H1 (cell line): ENCODE data around the gene ACTN4. TPM values are rescaled to one million over a fixed set of nuclear protein-coding genes. Genes with fewer than 3 reads are reported as not detected.
A peak's percentile ranks its signal among the peaks of the same experiment; 100 is the strongest.

Experiments used
- CTCF ChIA-PET: fragments of 300-600 bp; sonication (Branson Sonifier 250); formaldehyde crosslinking; loops from one replicate; lab custom pipeline; 2021; ENCODE audit not compliant: partially characterized antibody; lab: Charles Lee
- POLR2A ChIA-PET: fragments of 300-600 bp; sonication (Branson Sonifier 250); formaldehyde crosslinking; loops from one replicate; lab custom pipeline; 2021; ENCODE audit warnings: inconsistent platforms; ENCODE audit not compliant: partially characterized antibody; lab: Charles Lee
- DNase-seq, 2 experiments: peaks; one replicate each; pipeline versions ENCODE4 v3.0.0 to v3.0.0-alpha.2; 2010 to 2022; ENCODE audit warnings: low spot score in 2 of 2, low read depth in 1 of 2, mixed read lengths in 1 of 2
- FAIRE-seq: peaks from 2 replicates; lab custom pipeline; 2011; peaks lifted over from hg19 to GRCh38; lab: Jason Lieb, UNC
- H2AFZ ChIP-seq: 2 replicates; pipeline ENCODE4 v1.8.1; 2012; ENCODE audit warnings: low read length, inconsistent platforms
- H2AK5ac ChIP-seq: 2 replicates; pipeline ENCODE4 v1.6.1; 2013; ENCODE audit warnings: low read depth, low read length
- H2BK120ac ChIP-seq: replicated peaks from 2 replicates; pipeline ENCODE3; 2013; ENCODE audit warnings: low read depth, low read length, inconsistent platforms
- H2BK12ac ChIP-seq: 2 replicates; pipeline ENCODE4 v1.6.1; 2013; ENCODE audit warnings: low read depth, low read length
- H2BK15ac ChIP-seq: 2 replicates; pipeline ENCODE4 v1.6.1; 2013; ENCODE audit warnings: low read length
- H2BK20ac ChIP-seq: 2 replicates; pipeline ENCODE4 v1.6.1; 2013; ENCODE audit warnings: low read length
- H2BK5ac ChIP-seq: 2 replicates; pipeline ENCODE4 v1.6.1; 2013; ENCODE audit warnings: low read depth, low read length
- H3K14ac ChIP-seq: 2 replicates; pipeline ENCODE4 v1.6.1; 2013; ENCODE audit warnings: inconsistent platforms; ENCODE audit not compliant: insufficient read length
- H3K18ac ChIP-seq: 2 replicates; pipeline ENCODE4 v1.6.1; 2013; ENCODE audit warnings: low read length; ENCODE audit errors: extremely low read depth
- H3K23ac ChIP-seq: 2 replicates; pipeline ENCODE4 v1.6.1; 2013; ENCODE audit warnings: inconsistent platforms; ENCODE audit not compliant: insufficient read length
- H3K23me2 ChIP-seq: 2 replicates; pipeline ENCODE4 v1.6.1; 2013; ENCODE audit warnings: low read depth, low read length
- H3K27ac ChIP-seq: 2 replicates; pipeline ENCODE4 v1.6.1; 2011; ENCODE audit warnings: low read depth, low read length, inconsistent platforms
- H3K27me3 ChIP-seq, 4 experiments: replicated peaks in 1 of 4; 1 replicate in 1 of 4; 2 replicates in 3 of 4; pipeline versions ENCODE4 v1.6.1 to v1.8.1; 2011 to 2013; ENCODE audit warnings: low read length in 3 of 4, mild to moderate bottlenecking in 3 of 4, inconsistent platforms in 2 of 4, mixed read lengths in 2 of 4, moderate library complexity in 1 of 4; ENCODE audit not compliant: control insufficient read depth in 3 of 4, insufficient read depth in 3 of 4; ENCODE audit errors: extremely low read depth in 1 of 4
- H3K36me3 ChIP-seq, 4 experiments: 2 replicates each; pipeline versions ENCODE4 v1.6.1 to v1.8.1; 2011 to 2013; ENCODE audit warnings: mild to moderate bottlenecking in 4 of 4, low read length in 3 of 4, moderate library complexity in 2 of 4, control low read depth in 1 of 4, inconsistent platforms in 1 of 4; ENCODE audit not compliant: insufficient read depth in 4 of 4, control insufficient read depth in 2 of 4
- H3K4ac ChIP-seq: replicated peaks from 2 replicates; pipeline ENCODE3; 2013; ENCODE audit warnings: low read length, low read depth, mixed read lengths, inconsistent platforms; ENCODE audit not compliant: insufficient read length
- H3K4me1 ChIP-seq, 4 experiments: replicated peaks in 1 of 4; 1 replicate in 1 of 4; 2 replicates in 3 of 4; pipeline versions ENCODE4 v1.6.1 to v1.8.1; 2011 to 2013; ENCODE audit warnings: low read length in 3 of 4, inconsistent platforms in 2 of 4, mixed read lengths in 1 of 4; ENCODE audit not compliant: insufficient read depth in 4 of 4, control insufficient read depth in 3 of 4
- H3K4me2 ChIP-seq, 2 experiments: 2 replicates each; pipeline versions ENCODE4 v1.6.1 to v1.8.1; 2011 to 2013; ENCODE audit warnings: low read depth in 2 of 2, low read length in 2 of 2, control low read depth in 1 of 2, inconsistent platforms in 1 of 2, mild to moderate bottlenecking in 1 of 2; ENCODE audit not compliant: insufficient read depth in 1 of 2
- H3K4me3 ChIP-seq, 4 experiments: fragments of 200-600, 300-600 bp in 1 of 4; sonication (generic), shearing (Covaris generic), sonication (Bioruptor Twin) in 1 of 4; 2 replicates each; pipeline versions ENCODE4 v1.5.1 to v1.8.1; 2011 to 2016; ENCODE audit warnings: low read length in 4 of 4, low read depth in 3 of 4, control low read depth in 2 of 4, inconsistent platforms in 2 of 4, mild to moderate bottlenecking in 2 of 4, mixed read lengths in 1 of 4, moderate library complexity in 1 of 4; ENCODE audit not compliant: insufficient read depth in 2 of 4; ENCODE audit errors: extremely low read depth in 1 of 4
- H3K56ac ChIP-seq: replicated peaks from 2 replicates; pipeline ENCODE3; 2013; ENCODE audit warnings: low read depth, mild to moderate bottlenecking, mixed read lengths, low read length, inconsistent platforms; ENCODE audit not compliant: insufficient read length
- H3K79me1 ChIP-seq: 2 replicates; pipeline ENCODE4 v1.6.1; 2013; ENCODE audit warnings: low read depth, low read length, control low read depth
- H3K79me2 ChIP-seq, 2 experiments: 2 replicates each; pipeline versions ENCODE4 v1.6.1 to v1.8.1; 2012 to 2013; ENCODE audit warnings: low read length in 2 of 2, mild to moderate bottlenecking in 2 of 2, inconsistent platforms in 1 of 2; ENCODE audit not compliant: insufficient read depth in 2 of 2, control insufficient read depth in 1 of 2
- H3K9ac ChIP-seq, 4 experiments: replicated peaks in 1 of 4; 1 replicate in 1 of 4; 2 replicates in 3 of 4; pipeline versions ENCODE4 v1.6.1 to v1.8.1; 2011 to 2013; ENCODE audit warnings: low read depth in 3 of 4, low read length in 3 of 4, control low read depth in 2 of 4, mild to moderate bottlenecking in 2 of 4, moderate library complexity in 2 of 4, inconsistent platforms in 1 of 4; ENCODE audit errors: extremely low read depth in 1 of 4
- H3K9me3 ChIP-seq, 2 experiments: 2 replicates each; pipeline versions ENCODE4 v1.6.1 to v1.8.1; 2012 to 2013; ENCODE audit warnings: mild to moderate bottlenecking in 2 of 2, moderate library complexity in 2 of 2, control low read depth in 1 of 2, inconsistent platforms in 1 of 2, low read depth in 1 of 2, low read length in 1 of 2, mixed read lengths in 1 of 2; ENCODE audit not compliant: insufficient read depth in 2 of 2
- H4K20me1 ChIP-seq, 2 experiments: replicated peaks in 1 of 2; 2 replicates each; pipeline versions ENCODE3 to v1.8.1; 2011 to 2013; ENCODE audit warnings: inconsistent platforms in 2 of 2, low read length in 2 of 2, mild to moderate bottlenecking in 1 of 2; ENCODE audit not compliant: insufficient read depth in 2 of 2, control insufficient read depth in 1 of 2
- H4K5ac ChIP-seq: 2 replicates; pipeline ENCODE4 v1.6.1; 2013; ENCODE audit warnings: low read length, low read depth, mixed read lengths, inconsistent platforms; ENCODE audit not compliant: insufficient read length
- H4K8ac ChIP-seq: 2 replicates; pipeline ENCODE4 v1.8.0; 2013; ENCODE audit warnings: mild to moderate bottlenecking, moderate library complexity, low read length, inconsistent platforms; ENCODE audit not compliant: insufficient read depth; ENCODE audit errors: extremely low read depth
- H4K91ac ChIP-seq: replicated peaks from 2 replicates; pipeline ENCODE3; 2013; ENCODE audit warnings: low read length, mixed read lengths, inconsistent platforms; ENCODE audit not compliant: insufficient read length
- GTF2F1 ChIP-seq: IDR thresholded peaks from 2 replicates; pipeline ENCODE4 v1.6.1; 2012; ENCODE audit warnings: low read depth, low read length, improper control_type of control experiment, borderline replicate concordance
- KDM4A ChIP-seq: IDR thresholded peaks from one replicate; pipeline ENCODE4 v1.7.1; 2012; ENCODE audit warnings: low read depth, mild to moderate bottlenecking, moderate library complexity, low read length, inconsistent platforms; ENCODE audit not compliant: severe bottlenecking
- RBBP5 ChIP-seq: IDR thresholded peaks from 2 replicates; pipeline ENCODE4 v1.7.1; 2012; ENCODE audit warnings: low read depth, mild to moderate bottlenecking, inconsistent platforms, low read length, moderate library complexity, borderline replicate concordance
- TAF1 ChIP-seq: IDR thresholded peaks from 2 replicates; pipeline ENCODE4 v1.6.1; 2011; ENCODE audit warnings: mild to moderate bottlenecking, low read depth, low read length
- WGBS, 2 experiments: shearing (Covaris generic) in 1 of 2; methylation state at CpG; one replicate each; pipeline versions ENCODE4 v1.1.6 to v1.1.7; 2013 to 2015; ENCODE audit warnings: low lambda C conversion rate in 2 of 2, mixed read lengths in 2 of 2, inconsistent platforms in 1 of 2, low coverage in 1 of 2, missing lambda C conversion rate in 1 of 2; ENCODE audit not compliant: insufficient replicate concordance in 2 of 2, insufficient coverage in 1 of 2, insufficient read length in 1 of 2; ENCODE audit errors: extremely low coverage in 1 of 2, missing lambda C conversion rate in 1 of 2; 5-methylcytosine and 5-hydroxymethylcytosine counted together
- polyA plus RNA-seq, 7 experiments: library from polyadenylated mRNA; depleted of rRNA in 3 of 7; stranded (reverse) in 5 of 7; unstranded in 2 of 7; fragments of >200 nt in 5 of 7; fragments of 200-250 nt in 2 of 7; gene quantifications; 1 replicate in 5 of 7; 2 replicates in 1 of 7; 4 replicates in 1 of 7; pipeline versions ENCODE4 v1.2.1 to v1.2.3, GENCODE V29; 2011 to 2013; ENCODE audit warnings: missing spikeins in 2 of 7, mixed read lengths in 2 of 7
- total RNA-seq: library from RNA; stranded (reverse); fragmentation: NEBNext Ultra II Directional; extraction: Animal tissue kit (Norgen Biotek cat#: 25700); gene quantifications from 2 replicates; pipeline ENCODE4 v1.2.1, GENCODE V29; 2021
- TF ChIP-seq, protein P1 (sequence below): IDR thresholded peaks from 2 replicates; pipeline ENCODE4 v1.6.1; 2012; ENCODE audit warnings: inconsistent platforms

Gene ACTN4
- total and polyA plus RNA-seq, 2 of the 8 experiments (the other 6 are each of a cell fraction or from before 2014, with no cell fraction given): 211 to 520 TPM

DNA sequence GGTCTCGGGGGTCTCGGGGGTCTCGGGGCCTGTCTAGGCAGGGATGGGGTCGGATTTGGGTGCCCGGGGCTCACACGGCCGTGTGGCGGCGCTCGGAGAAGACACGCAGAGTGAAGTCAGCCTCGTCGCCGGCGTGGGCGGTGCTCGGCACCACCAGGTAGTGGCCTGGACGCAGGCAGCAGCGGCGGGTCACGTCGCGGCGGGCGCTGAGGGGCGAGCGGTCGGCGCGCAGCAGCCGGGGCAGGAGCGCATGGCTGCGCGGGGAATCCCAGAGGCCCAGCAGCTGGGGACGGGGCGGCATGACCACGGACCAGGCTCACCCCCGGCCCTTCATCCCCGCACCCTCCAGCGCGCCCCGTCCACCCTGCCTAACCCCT is 88.6 kb downstream of the ACTN4 start:
- Histone ChIP-seq H2BK5ac (no peak overlapping the region), H4K20me1 (peaks cover 2 to 8% of the 10 kb centered on the region in 2 experiments), H3K79me1 (peaks cover 2% of the 10 kb centered on the region), H2BK15ac (no peak overlapping the region), H3K4me3 (peak overlapping the region; percentile 31 to 63 (median 38); a peak in 7 of 8 replicates), H3K4ac (no peak overlapping the region), H3K27ac (no peak overlapping the region), H3K9me3 (peaks cover 0 to 3% of the 10 kb centered on the region in 2 experiments; a peak in 1 of 4 replicates), H3K14ac (no peak overlapping the region), H3K9ac (no peak overlapping the region), H2BK20ac (no peak overlapping the region), H3K56ac (no peak overlapping the region), H2BK120ac (no peak overlapping the region), H4K5ac (no peak overlapping the region), H4K91ac (no peak overlapping the region), H2BK12ac (no peak overlapping the region), H3K4me2 (peak overlapping the region; percentile 65 to 73), H3K23ac (no peak overlapping the region), H2AK5ac (no peak overlapping the region), H3K79me2 (no peaks in the 10 kb centered on the region), H3K18ac (no peak overlapping the region), H2AFZ (no peak overlapping the region), H4K8ac (peak overlapping the region; percentile 88; the same call in 1 of the 2 replicates), H3K4me1 (peaks cover 0 to 15% (median 10%) of the 10 kb centered on the region in 4 experiments; a peak in 6 of 7 replicates), H3K23me2 (peaks cover 10% of the 10 kb centered on the region; the same call in 1 of the 2 replicates), H3K36me3 (peaks cover under 1 to 9% (median 4%) of the 10 kb centered on the region in 4 experiments; a peak in 5 of 8 replicates), H3K27me3 (peaks cover 4 to 16% (median 13%) of the 10 kb centered on the region in 4 experiments)
- DNase-seq (peak in 1 of 2 experiments; percentile 77), FAIRE-seq (no peak)
- WGBS, 2 experiments: 11% methylated on average over 25 of the region's 42 CpGs; no CpG with 5 or more reads in 1 of the 2 experiments
- ChIA-PET CTCF (interaction anchor here (2.0 kb wide), 1 partner anchor 10 kb away, joined by 4 read pairs; no protein-coding TSS in a partner anchor), POLR2A (interaction anchor here (0.7 to 1.6 kb wide), 4 partner anchors 33 to 113 kb away, joined by 3 to 6 read pairs (median 3); no protein-coding TSS in a partner anchor)
- no peak for TF ChIP-seq RBBP5
- peak; percentile 25 for TF ChIP-seq KDM4A
- TF ChIP-seq, protein P1, sequence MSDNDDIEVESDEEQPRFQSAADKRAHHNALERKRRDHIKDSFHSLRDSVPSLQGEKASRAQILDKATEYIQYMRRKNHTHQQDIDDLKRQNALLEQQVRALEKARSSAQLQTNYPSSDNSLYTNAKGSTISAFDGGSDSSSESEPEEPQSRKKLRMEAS: peak; percentile 38; the same call in 1 of the 2 replicates
- 0 out of 2 replicates have a peak, but pooled peaks have one; percentile 24 for TF ChIP-seq TAF1
- TF ChIP-seq GTF2F1: no peak
